Right atrium auricular region (tissue), 2 donors: ENCODE measurements around the gene RRP8. TPM values are rescaled to one million over a fixed set of nuclear protein-coding genes. Genes with fewer than 3 reads are reported as not detected.

Source experiments
- DNase-seq: peaks from one replicate; pipeline ENCODE4 v3.0.0-alpha.2; 2019; ENCODE audit warnings: low spot score
- H3K27ac ChIP-seq, 2 donors: fragments of 200-600 bp; sonication (generic); 1 replicate in 1 of 2; 2 replicates in 1 of 2; pipeline ENCODE4 v1.5.1; 2016 to 2019
- H3K27me3 ChIP-seq, 2 donors: fragments of 200-600 bp; sonication (generic); one replicate each; pipeline versions ENCODE4 v1.5.1 to v1.6.0; 2017 to 2019
- H3K36me3 ChIP-seq: fragments of 200-600 bp; sonication (generic); one replicate; pipeline ENCODE4 v1.5.1; 2016
- H3K4me1 ChIP-seq, 2 donors: fragments of 200-600 bp; sonication (generic); one replicate each; pipeline versions ENCODE4 v1.5.1 to v1.6.0; 2017 to 2019
- H3K4me3 ChIP-seq, 2 donors: fragments of 200-600 bp; sonication (generic); 1 replicate in 1 of 2; 2 replicates in 1 of 2; pipeline ENCODE4 v1.5.1; 2017 to 2019; ENCODE audit warnings: mild to moderate bottlenecking in 1 of 2, moderate library complexity in 1 of 2
- H3K9me3 ChIP-seq, 2 donors: fragments of 200-600 bp; sonication (generic); one replicate each; pipeline ENCODE4 v1.5.1; 2019
- total RNA-seq, 2 donors: library from RNA; depleted of rRNA; stranded (reverse); fragments of >200 nt; gene quantifications; one replicate each; pipeline ENCODE4 v1.1.0, GENCODE V29; 2016
- TF ChIP-seq, protein P1 (sequence below), 2 donors: fragments of 200-600 bp; sonication (generic); IDR thresholded peaks; one replicate each; pipeline ENCODE4 v1.5.1; 2019; ENCODE audit warnings: antibody characterized with exemption in 2 of 2

RRP8 gene
- total RNA-seq, 2 donors from 2014 or later, result 9.7 to 12.2 TPM

GRCh38 chr11:6565988-6566703 lies 37.3 kb downstream of the RRP8 start:
- H3K9me3 ChIP-seq, result no peaks in the 10 kb centered on the region
- no peak overlapping the region for H3K4me3 ChIP-seq
- no peaks in the 10 kb centered on the region for H3K27me3 ChIP-seq
- TF ChIP-seq, protein P1, sequence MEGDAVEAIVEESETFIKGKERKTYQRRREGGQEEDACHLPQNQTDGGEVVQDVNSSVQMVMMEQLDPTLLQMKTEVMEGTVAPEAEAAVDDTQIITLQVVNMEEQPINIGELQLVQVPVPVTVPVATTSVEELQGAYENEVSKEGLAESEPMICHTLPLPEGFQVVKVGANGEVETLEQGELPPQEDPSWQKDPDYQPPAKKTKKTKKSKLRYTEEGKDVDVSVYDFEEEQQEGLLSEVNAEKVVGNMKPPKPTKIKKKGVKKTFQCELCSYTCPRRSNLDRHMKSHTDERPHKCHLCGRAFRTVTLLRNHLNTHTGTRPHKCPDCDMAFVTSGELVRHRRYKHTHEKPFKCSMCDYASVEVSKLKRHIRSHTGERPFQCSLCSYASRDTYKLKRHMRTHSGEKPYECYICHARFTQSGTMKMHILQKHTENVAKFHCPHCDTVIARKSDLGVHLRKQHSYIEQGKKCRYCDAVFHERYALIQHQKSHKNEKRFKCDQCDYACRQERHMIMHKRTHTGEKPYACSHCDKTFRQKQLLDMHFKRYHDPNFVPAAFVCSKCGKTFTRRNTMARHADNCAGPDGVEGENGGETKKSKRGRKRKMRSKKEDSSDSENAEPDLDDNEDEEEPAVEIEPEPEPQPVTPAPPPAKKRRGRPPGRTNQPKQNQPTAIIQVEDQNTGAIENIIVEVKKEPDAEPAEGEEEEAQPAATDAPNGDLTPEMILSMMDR (IDR thresholded peaks at IDR 0.05), result no peak
- no peak overlapping the region for H3K27ac ChIP-seq
- peaks cover 0 to 9% of the 10 kb centered on the region in 2 donors for H3K4me1 ChIP-seq
- H3K36me3 ChIP-seq, result no peaks in the 10 kb centered on the region
- DNase-seq, result no peak

GRCh38 chr11:6565325-6565724 lies 38.1 kb downstream of the RRP8 start:
- no peak for DNase-seq
- H3K27ac ChIP-seq, result no peak overlapping the region
- H3K4me3 ChIP-seq, result no peak overlapping the region
- H3K36me3 ChIP-seq, result no peaks in the 10 kb centered on the region
- no peaks in the 10 kb centered on the region for H3K27me3 ChIP-seq
- no peaks in the 10 kb centered on the region for H3K9me3 ChIP-seq
- H3K4me1 ChIP-seq, result peaks cover 0 to 9% of the 10 kb centered on the region in 2 donors
- TF ChIP-seq, protein P1 (IDR thresholded peaks at IDR 0.05), result no peak

DNA sequence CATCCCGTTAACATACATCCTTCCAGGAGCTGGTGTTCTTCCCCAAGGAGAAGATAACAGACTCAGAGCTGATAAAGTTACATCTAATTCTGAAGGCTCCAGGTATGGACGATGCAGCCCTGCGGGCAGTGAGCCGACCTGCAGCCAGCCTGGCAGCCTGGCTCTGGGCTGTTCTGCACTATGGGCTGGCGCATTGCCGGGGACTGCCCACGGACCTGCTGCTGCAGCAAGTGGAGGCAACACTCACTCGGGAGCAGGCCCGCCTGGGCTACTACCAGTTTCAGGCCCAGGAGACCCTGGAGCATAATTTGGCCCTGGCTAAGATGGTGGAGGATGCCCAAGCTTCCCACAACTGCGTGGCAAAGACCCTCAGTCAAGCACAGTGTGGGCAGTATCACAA lies 39.7 kb downstream of the RRP8 start:
- DNase-seq, result no peak
- no peaks in the 10 kb centered on the region for H3K36me3 ChIP-seq
- TF ChIP-seq, protein P1 (IDR thresholded peaks at IDR 0.05), result no peak
- H3K27ac ChIP-seq, result no peak overlapping the region
- no peaks in the 10 kb centered on the region for H3K27me3 ChIP-seq
- peaks cover 0 to 6% of the 10 kb centered on the region in 2 donors for H3K4me1 ChIP-seq
- H3K9me3 ChIP-seq, result no peaks in the 10 kb centered on the region
- H3K4me3 ChIP-seq, result no peak overlapping the region

GRCh38 chr11:6563121-6563619 lies 40.2 kb downstream of the RRP8 start:
- no peaks in the 10 kb centered on the region for H3K27me3 ChIP-seq
- H3K4me1 ChIP-seq, result peaks cover 0 to 3% of the 10 kb centered on the region in 2 donors
- no peaks in the 10 kb centered on the region for H3K36me3 ChIP-seq
- no peak overlapping the region for H3K27ac ChIP-seq
- DNase-seq, result no peak
- no peak overlapping the region for H3K4me3 ChIP-seq
- no peaks in the 10 kb centered on the region for H3K9me3 ChIP-seq
- TF ChIP-seq, protein P1 (IDR thresholded peaks at IDR 0.05), result no peak

DNA sequence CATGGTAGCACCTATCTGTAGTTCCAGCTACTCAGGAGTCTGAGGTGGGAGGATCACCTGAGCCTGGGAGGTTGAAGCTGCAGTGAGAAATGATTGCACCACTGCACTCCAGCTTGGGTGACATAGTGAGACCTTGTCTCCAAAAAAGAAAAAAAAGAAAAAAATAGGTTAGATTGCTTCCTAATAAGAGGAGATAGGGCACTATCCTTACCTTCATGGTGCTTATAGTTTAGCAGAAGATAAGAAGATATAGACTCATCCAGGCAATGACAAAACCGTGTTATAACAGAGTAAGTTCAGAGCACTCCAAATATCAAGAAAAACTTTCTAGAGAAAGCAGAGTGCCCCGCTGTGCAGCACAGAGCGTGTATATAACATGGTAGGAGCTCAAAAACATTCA lies 42.1 kb downstream of the RRP8 start:
- Histone ChIP-seq H3K27me3 (no peaks in the 10 kb centered on the region), H3K4me3 (no peak overlapping the region), H3K27ac (no peak overlapping the region), H3K9me3 (no peaks in the 10 kb centered on the region), H3K36me3 (no peaks in the 10 kb centered on the region), H3K4me1 (no peaks in the 10 kb centered on the region)
- no peak for DNase-seq
- TF ChIP-seq, protein P1 (IDR thresholded peaks at IDR 0.05), result no peak

GRCh38 chr11:6559369-6559768 lies 44.0 kb downstream of the RRP8 start:
- H3K4me3 ChIP-seq, result no peak overlapping the region
- no peaks in the 10 kb centered on the region for H3K36me3 ChIP-seq
- no peaks in the 10 kb centered on the region for H3K9me3 ChIP-seq
- no peak overlapping the region for H3K27ac ChIP-seq
- no peaks in the 10 kb centered on the region for H3K27me3 ChIP-seq
- TF ChIP-seq, protein P1 (IDR thresholded peaks at IDR 0.05), result no peak
- H3K4me1 ChIP-seq, result no peaks in the 10 kb centered on the region
- no peak for DNase-seq
